Kidney tubule cell (primary cell): ENCODE measurements around the gene ZNF558.

Experiments
- DNase-seq: peaks from one replicate; pipeline ENCODE4 v3.0.0-alpha.2; 2018; ENCODE audit warnings: low spot score

The ZNF558 gene

DNA sequence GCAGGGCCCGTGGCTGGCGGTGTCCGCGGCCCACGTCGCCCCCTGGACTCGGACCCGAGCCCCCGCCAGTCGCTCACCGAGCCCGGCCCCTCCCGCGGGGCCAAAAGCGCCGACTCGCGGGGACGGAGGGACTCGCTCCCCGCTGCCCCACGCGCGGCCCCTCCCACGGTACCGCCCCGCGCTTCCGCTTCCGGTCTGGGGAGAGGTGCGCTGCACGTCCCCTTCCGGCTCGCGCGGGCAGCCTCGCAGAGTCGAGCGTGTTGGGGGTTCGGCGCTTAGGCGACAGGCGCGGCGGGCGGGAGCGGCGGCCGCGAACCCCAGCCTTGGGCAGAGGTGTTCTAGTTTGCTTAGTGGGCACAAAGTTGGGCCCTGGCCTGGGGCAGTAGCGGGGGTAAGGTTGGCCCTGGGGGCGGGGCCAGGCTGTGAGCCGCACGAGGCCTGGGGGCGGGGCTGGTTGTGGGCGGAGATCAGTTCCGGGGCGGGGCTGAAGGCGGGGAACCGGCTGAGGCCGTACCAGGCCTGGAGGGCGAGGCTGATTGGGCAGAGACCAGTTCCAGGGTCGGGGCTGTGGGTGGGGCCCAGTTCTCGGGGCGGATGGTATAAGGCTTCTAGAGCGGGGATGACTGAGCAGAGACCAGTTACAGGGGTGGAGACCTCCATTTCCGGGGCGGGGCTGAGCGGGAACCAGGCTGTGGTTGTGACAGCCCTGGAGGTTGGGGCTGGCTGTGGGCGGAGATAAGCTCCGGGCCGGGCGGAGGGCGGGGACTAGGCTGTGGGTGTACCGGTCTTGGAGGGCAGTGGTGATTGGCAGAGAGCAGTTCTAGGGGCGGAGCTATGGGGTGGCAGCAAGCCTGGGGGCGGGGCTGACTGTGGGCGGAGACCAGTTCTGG lies at the start of gene ZNF558, which contains the start of gene MBD3L1:
ZNF558 (minus strand) TSS at position 173 of the 890 bp plus-strand sequence. CDS start 9,645 bp downstream, outside the sequence.
MBD3L1 (plus strand) TSS at position 246 of the 890 bp plus-strand sequence. CDS start 10,302 bp downstream, outside the sequence.
- DNase-seq, result peak; percentile 96

- DNase-seq, result no peak
Measured at GRCh38 chr19:8881512-8881911, 49.4 kb upstream of the ZNF558 start.

GRCh38 chr19:8880868-8881488 lies 48.9 kb upstream of the ZNF558 start:
- no peak for DNase-seq

DNA sequence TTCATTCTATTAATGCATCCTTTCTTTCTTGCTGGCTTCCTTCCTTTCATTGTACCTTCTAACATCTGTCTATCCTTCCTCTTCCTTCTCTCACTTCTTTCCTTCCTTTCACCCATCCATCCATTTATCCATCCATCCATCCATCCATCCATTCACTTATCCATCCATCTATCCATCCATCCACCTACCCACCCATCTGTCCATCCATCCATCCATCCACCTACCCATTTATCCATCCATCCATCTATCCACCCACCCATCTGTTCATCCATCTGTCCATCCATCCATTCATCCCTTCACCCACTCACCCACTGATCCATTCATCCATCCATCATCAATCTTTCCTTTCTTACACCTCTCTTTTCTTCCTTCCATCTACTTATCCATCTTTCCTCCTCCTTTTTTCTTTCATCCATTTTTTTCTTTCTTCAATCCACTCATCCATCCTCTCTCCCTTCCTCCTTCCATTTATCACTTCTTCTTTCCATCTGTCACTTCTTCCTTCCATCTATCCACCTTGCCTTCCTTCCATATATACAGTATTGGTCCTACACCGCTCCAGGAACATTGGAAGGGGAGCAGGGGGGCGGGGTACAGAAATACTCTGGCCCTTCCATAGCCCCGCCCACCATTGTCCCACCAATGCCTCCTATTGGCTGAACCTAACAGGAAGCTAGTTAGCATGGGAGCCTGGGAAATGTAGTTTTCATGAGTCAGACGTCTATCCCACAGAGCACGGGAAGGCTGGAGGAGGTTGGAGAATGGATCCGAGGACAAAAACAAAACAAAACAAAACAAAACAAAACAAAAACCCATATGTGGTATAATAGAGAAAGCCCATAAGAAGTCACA lies 46.0 kb upstream of the ZNF558 start:
- DNase-seq, result no peak

GRCh38 chr19:8866344-8866743 lies 34.2 kb upstream of the ZNF558 start:
- no peak for DNase-seq

- no peak for DNase-seq
Measured at GRCh38 chr19:8858260-8858659, 26.2 kb upstream of the ZNF558 start.

GRCh38 chr19:8850488-8850887 lies 18.4 kb upstream of the ZNF558 start:
- DNase-seq, result no peak

- no peak for DNase-seq
Measured at GRCh38 chr19:8849232-8849631, 17.1 kb upstream of the ZNF558 start.

DNA sequence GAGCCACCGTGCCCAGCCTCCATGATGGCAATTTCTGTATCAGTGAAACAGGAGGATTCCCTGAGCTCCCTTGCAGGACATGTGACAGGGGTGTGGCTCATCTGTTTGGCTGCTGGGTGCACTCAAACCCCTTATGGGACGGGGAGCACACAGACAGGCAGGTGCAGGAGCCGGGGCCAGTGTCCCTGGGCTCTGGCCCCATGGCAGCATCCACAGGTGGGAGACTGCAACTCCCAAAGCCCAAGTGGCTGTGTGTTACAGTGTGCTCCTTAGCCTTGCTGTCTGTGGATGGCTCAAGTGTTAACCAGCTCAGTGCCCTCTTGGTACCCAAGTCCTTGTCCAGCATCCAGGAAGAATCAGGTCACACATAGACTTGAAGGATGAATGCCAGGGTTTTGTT lies 14.7 kb upstream of the ZNF558 start:
- DNase-seq, result no peak

GRCh38 chr19:8840708-8841107 lies 8.6 kb upstream of the ZNF558 start:
- DNase-seq, result no peak

DNA sequence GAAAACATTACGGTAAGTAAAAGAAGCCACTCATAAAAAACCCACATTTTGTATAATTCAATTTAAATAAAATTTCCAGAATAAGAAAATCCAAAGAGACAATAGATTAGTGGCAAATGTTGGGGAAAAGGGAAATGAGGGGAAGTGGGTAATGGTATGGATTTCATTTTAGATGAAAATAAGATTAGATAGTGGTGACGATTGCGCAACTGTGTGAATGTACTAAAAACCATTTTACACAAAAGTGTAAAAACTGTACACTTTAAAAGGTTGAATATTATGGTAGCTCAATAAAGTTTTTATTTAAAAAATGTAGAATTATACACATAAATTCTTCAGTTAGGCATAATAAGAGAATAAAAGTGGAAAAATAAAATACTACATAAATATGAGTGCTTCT lies 3.8 kb upstream of the ZNF558 start:
- DNase-seq, result no peak

- no peak for DNase-seq
Measured at GRCh38 chr19:8835446-8835845, 3.3 kb upstream of the ZNF558 start.

- no peak for DNase-seq
Measured at GRCh38 chr19:8831832-8832131, 322 bp downstream of the ZNF558 start.

- no peak for DNase-seq
Measured at GRCh38 chr19:8831373-8831772, 731 bp downstream of the ZNF558 start.

- DNase-seq, result no peak
Measured at GRCh38 chr19:8827277-8827676, 4.8 kb downstream of the ZNF558 start.

DNA sequence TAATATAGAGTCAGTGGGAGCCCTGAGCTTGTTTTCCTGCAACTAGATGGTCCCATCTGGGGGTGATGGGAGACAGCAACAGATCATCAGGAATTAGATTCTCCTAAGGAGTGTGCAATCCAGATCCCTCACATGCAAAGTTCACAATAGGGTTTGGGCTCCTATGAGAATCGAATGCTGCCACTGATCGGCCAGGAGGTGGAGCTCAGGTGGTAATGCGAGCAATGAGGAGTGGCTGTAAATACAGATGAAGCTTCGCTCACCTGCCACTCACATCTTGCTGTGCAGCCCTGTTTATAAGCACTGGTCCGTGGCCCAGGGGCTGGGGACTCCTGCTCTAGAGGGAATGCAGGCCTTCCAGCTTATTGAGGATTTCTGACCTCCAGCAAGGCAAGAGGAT lies 5.7 kb downstream of the ZNF558 start:
- DNase-seq, result no peak

- no peak for DNase-seq
Measured at GRCh38 chr19:8821748-8822241, 10.3 kb downstream of the ZNF558 start.

- no peak for DNase-seq
Measured at GRCh38 chr19:8820234-8820633, 11.9 kb downstream of the ZNF558 start.

GRCh38 chr19:8815780-8816179 lies 16.3 kb downstream of the ZNF558 start:
- DNase-seq, result no peak

DNA sequence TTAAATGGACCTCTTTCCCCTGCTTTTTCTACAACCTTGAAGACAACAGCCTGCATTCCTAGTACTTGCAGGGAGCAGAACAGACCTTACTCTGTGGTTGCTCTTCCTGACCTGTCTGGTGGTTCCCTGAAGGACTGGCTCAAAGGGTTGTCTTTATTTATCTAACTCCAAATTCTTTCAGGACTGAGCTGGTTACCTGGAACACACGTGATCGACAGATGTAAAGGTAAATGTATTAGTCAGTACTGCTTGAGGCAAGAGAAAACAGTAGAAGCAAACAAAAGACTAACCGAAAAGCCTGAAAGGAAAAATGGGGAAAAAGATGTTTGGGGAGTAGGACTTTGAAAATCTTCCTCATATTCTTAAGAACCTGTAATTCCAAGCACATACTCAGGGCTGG lies 17.9 kb downstream of the ZNF558 start:
- DNase-seq, result no peak

GRCh38 chr19:8811315-8812172 lies 20.6 kb downstream of the ZNF558 start:
- DNase-seq, result no peak
